ENCODE measurements around the gene KLHL28. TPM values are rescaled to one million over a fixed set of nuclear protein-coding genes. Genes with fewer than 3 reads are reported as not detected.

KLHL28 gene
- total and polyA plus RNA-seq, 5 experiments from 2014 or later, result 39.5 to 53.9 (median 41.2) TPM

DNA sequence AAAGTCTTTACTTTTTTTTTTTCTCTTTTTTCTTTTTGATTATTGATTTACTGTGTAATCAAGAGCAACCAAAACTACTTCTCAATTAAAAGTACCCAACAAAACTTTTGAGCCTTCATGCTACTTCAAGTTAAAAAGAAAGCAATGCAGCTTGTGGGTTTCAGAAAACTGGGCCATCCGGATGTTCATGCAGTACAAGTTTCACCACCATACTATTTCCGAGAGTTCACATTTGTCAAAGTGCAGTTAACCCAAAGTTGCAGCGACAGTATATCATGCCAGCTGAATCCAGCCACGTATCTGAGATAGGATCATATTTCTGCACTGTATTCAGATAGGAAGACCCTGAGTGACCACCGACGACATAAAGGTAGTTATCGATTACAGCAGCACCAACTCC lies 33.0 kb downstream of the KLHL28 start:
- Mint-ChIP-seq H3K4me3 (no peak overlapping the region), H3K4me1 (peaks cover 0 to 20% (median 11%) of the 10 kb centered on the region in 4 donors), H3K27me3 (no peaks in the 10 kb centered on the region), H3K9me3 (no peaks in the 10 kb centered on the region), H3K36me3 (peaks cover 0 to 42% (median 5%) of the 10 kb centered on the region in 3 donors), H3K27ac (no peak overlapping the region)
- DNase-seq, result no peak
- POLR2A ChIA-PET, result no interaction called here
- ATAC-seq, result no peak

GRCh38 chr14:44914849-44915248 lies 46.9 kb downstream of the KLHL28 start:
- POLR2A ChIA-PET, result no interaction called here
- Mint-ChIP-seq H3K4me3 (no peak overlapping the region), H3K36me3 (peaks cover 0 to 4% (median 2%) of the 10 kb centered on the region in 3 donors), H3K27me3 (peaks cover 20 to 30% (median 24%) of the 10 kb centered on the region in 5 donors), H3K4me1 (peaks cover 0 to 8% (median 7%) of the 10 kb centered on the region in 4 donors), H3K27ac (no peak overlapping the region), H3K9me3 (peaks cover 0 to 7% (median 0%) of the 10 kb centered on the region in 9 donors)
- no peak for DNase-seq
- ATAC-seq, result no peak

GRCh38 chr14:44912041-44912869 lies 49.5 kb downstream of the KLHL28 start:
- Mint-ChIP-seq H3K36me3 (peaks cover 0 to 4% (median 2%) of the 10 kb centered on the region in 3 donors), H3K27ac (no peak overlapping the region), H3K4me1 (peaks cover 0 to 8% (median 7%) of the 10 kb centered on the region in 4 donors), H3K9me3 (peaks cover 0 to 7% (median 0%) of the 10 kb centered on the region in 9 donors), H3K4me3 (peak overlapping the region in 7 of 10 donors; percentile 12 to 66 (median 56)), H3K27me3 (peaks cover 22 to 37% (median 27%) of the 10 kb centered on the region in 5 donors)
- DNase-seq (peak in 2 of 10 donors; percentile 5 to 8), ATAC-seq (peak; percentile 40 to 72)
- POLR2A ChIA-PET, result interaction anchor here (1.3 kb wide), 1 partner anchor 15 kb away, joined by 6 read pairs; a partner anchor contains a TSS

DNA sequence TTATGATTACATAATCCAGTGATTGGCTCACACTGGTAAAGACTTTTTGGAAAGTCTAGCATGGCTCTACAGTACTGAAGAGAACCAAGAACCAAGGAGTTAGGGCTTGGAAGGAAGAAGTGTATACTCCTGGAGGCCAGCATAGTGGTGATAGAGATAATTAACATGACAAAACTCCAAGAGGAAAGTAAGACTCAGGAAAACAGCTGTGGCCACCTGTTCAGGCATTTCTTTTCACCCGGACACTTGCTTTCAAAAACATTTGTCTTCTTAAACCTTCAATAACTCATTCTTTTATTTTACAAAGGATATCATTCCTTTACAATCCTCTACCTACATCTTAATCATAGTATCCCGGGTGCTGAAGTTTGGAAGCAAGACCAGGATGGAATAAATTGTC lies 50.9 kb downstream of the KLHL28 start:
- ATAC-seq (no peak), DNase-seq (no peak)
- H3K27ac Mint-ChIP-seq, result no peak overlapping the region
- peaks cover 0 to 8% (median 7%) of the 10 kb centered on the region in 4 donors for H3K4me1 Mint-ChIP-seq
- peaks cover 22 to 37% (median 27%) of the 10 kb centered on the region in 5 donors for H3K27me3 Mint-ChIP-seq
- peak overlapping the region in 3 of 10 donors; percentile 23 to 66 (median 65) for H3K4me3 Mint-ChIP-seq
- POLR2A ChIA-PET, result no interaction called here
- H3K36me3 Mint-ChIP-seq, result peaks cover 2 to 4% (median 4%) of the 10 kb centered on the region in 3 donors
- peaks cover 0 to 7% (median 0%) of the 10 kb centered on the region in 9 donors for H3K9me3 Mint-ChIP-seq

- POLR2A ChIA-PET, result interaction anchor here (1.0 kb wide), 2 partner anchors 58 to 60 kb away, joined by 3 read pairs; partner anchors contain the start of genes KLHL28 and TOGARAM1
- H3K27me3 Mint-ChIP-seq, result no peaks in the 10 kb centered on the region
- DNase-seq (no peak), ATAC-seq (no peak)
- peaks cover 0 to 24% (median 0%) of the 10 kb centered on the region in 3 donors for H3K36me3 Mint-ChIP-seq
- peaks cover 4 to 29% (median 20%) of the 10 kb centered on the region in 4 donors for H3K4me1 Mint-ChIP-seq
- no peak overlapping the region for H3K4me3 Mint-ChIP-seq
- peaks cover 0 to 2% (median 0%) of the 10 kb centered on the region in 9 donors for H3K9me3 Mint-ChIP-seq
- peak overlapping the region in 1 of 10 donors; percentile 22 for H3K27ac Mint-ChIP-seq
These were observed 60.1 kb downstream of the KLHL28 start for GRCh38 chr14:44901696-44902095.

DNA sequence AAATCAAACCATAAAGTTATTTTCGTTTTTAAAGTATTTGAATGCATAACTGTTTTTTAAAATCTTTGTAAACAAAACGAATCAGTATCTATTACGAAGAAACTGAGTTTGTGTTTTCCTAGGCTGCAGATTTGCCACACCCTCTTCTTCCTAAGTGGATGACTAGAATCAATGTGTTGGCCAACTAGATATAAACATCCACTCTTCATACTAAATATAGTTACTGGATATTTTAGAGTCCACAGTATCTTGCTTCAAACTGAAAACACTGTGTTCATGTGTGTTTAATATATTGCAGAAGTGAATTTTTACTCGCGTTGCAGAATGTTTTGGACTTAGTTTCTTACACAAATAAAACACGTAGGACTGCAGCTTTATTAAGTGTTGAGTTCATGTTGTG lies 63.2 kb downstream of the KLHL28 start:
- peak overlapping the region; percentile 74 to 91 (median 86) for H3K4me3 Mint-ChIP-seq
- peaks cover 0 to 6% (median 0%) of the 10 kb centered on the region in 3 donors for H3K36me3 Mint-ChIP-seq
- DNase-seq (no peak), ATAC-seq (no peak)
- H3K27me3 Mint-ChIP-seq, result no peaks in the 10 kb centered on the region
- POLR2A ChIA-PET, result interaction anchor here (4.1 kb wide), 1 partner anchor 64 kb away, joined by 60 read pairs; the partner anchor contains the start of genes KLHL28 and TOGARAM1
- peaks cover 0 to 4% (median 0%) of the 10 kb centered on the region in 9 donors for H3K9me3 Mint-ChIP-seq
- H3K4me1 Mint-ChIP-seq, result peaks cover 4 to 33% (median 23%) of the 10 kb centered on the region in 4 donors
- H3K27ac Mint-ChIP-seq, result peak overlapping the region in 9 of 10 donors; percentile 72 to 96 (median 91)

DNA sequence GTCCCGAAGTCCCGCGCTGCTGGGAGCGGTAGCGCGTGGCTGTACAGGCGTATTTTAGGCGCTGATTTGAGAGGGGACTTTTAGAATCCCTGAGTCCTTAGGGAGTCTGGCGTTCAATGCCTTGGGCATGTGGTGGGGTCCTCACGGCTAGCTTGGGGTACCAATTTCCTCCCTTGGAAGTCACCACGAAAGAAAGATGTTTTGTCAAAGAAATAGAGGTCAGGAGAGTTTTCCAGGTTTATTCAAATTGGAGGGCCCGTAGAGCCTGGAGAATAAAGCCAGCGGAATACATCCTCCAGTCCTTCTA lies 63.9 kb downstream of the KLHL28 start:
- no peak for DNase-seq
- Mint-ChIP-seq H3K27me3 (no peaks in the 10 kb centered on the region), H3K9me3 (peaks cover 0 to 4% (median 0%) of the 10 kb centered on the region in 9 donors), H3K27ac (peak overlapping the region; percentile 72 to 96 (median 90)), H3K36me3 (peaks cover 0 to 2% (median 0%) of the 10 kb centered on the region in 3 donors), H3K4me1 (peaks cover 4 to 33% (median 23%) of the 10 kb centered on the region in 4 donors), H3K4me3 (peak overlapping the region; percentile 74 to 91 (median 86))
- POLR2A ChIA-PET, result interaction anchor here (0.6 to 4.1 kb wide), 2 partner anchors 65 to 391 kb away, joined by 4 to 60 read pairs; partner anchors contain the start of genes KLHL28 and TOGARAM1
- ATAC-seq, result no peak

GRCh38 chr14:44897041-44897844 lies 64.5 kb downstream of the KLHL28 start:
- peak overlapping the region; percentile 85 to 97 (median 93) for H3K4me3 Mint-ChIP-seq
- peaks cover 0 to 2% (median 0%) of the 10 kb centered on the region in 3 donors for H3K36me3 Mint-ChIP-seq
- POLR2A ChIA-PET, result interaction anchor here (0.6 to 4.1 kb wide), 5 partner anchors 16 to 356 kb away, joined by 5 to 60 read pairs (median 7); partner anchors contain the start of genes FKBP3, KLHL28, MIS18BP1 and PRPF39

DNA sequence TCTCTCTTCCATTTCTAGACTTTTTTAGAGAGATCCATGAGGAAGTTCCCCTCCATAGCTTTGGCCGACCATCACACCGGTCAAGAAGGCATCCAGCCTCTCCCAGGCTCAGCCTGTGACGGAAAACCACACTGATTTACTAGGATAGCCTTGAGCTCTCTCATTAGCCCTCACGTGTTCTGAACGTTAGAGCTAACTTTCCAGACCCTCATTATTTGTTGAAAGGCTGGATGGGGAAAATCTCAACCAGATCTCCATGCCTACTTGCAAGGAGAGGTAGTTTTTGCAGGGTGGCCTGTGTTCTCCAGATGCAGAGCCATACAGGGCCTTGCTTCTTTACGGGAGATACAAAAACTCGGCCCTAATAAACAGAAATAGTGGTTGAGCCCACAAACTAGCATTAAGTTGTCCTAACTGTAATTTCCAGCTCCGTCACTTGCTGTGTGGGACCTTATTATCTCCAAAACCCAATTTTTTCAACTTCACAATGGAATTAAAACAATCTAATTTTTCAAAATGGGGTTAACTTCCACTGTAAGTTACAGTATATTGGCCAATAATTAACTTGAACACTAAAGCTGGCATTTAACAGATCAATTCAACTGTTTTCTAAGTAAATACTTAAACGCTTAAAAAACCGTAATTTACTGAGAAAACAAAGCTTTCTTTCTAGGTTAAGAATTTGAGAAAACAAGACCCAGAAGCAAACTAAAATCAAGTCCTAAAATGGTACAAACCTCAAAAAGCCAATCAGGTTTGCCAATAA lies 65.3 kb downstream of the KLHL28 start:
- POLR2A ChIA-PET, result interaction anchor here (0.6 to 4.1 kb wide), 5 partner anchors 17 to 357 kb away, joined by 5 to 60 read pairs (median 7); partner anchors contain the start of genes FKBP3, KLHL28, MIS18BP1 and PRPF39
- Mint-ChIP-seq H3K36me3 (no peaks in the 10 kb centered on the region), H3K27ac (peak overlapping the region; percentile 89 to 98 (median 96)), H3K27me3 (peaks cover 0 to 4% (median 0%) of the 10 kb centered on the region in 5 donors), H3K4me1 (peaks cover 4 to 27% (median 23%) of the 10 kb centered on the region in 4 donors), H3K4me3 (peak overlapping the region; percentile 85 to 97 (median 93)), H3K9me3 (peaks cover 0 to 4% (median 0%) of the 10 kb centered on the region in 9 donors)
- ATAC-seq, result no peak
- no peak for DNase-seq

More at GRCh38 chr14:44897041-44897844, 64.5 kb downstream of the KLHL28 start:
- ATAC-seq, result peak; percentile 93 to 96
- Mint-ChIP-seq H3K4me1 (peaks cover 4 to 33% (median 23%) of the 10 kb centered on the region in 4 donors), H3K9me3 (peaks cover 0 to 4% (median 0%) of the 10 kb centered on the region in 9 donors), H3K27ac (peak overlapping the region; percentile 89 to 98 (median 96)), H3K27me3 (no peaks in the 10 kb centered on the region)
- DNase-seq, result peak; percentile 88 to 99 (median 94)

DNA sequence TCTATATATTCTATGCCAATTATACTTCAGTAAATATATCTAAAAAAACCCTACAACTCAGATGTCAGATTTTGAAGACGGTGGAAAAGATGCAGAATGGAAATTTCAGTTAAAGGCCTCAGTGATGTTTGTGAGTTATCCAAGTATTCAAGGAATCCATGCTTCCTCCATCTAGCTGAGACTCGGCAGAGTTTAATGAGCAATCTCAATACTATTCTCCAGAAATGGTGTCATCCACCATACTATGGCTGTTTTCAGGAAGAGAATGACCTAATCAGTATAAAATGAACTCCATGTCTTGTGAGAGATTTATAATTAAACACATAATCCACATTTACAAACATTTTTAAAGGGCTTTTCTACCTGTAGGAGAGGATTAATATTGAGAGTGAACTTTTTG lies 66.0 kb downstream of the KLHL28 start:
- POLR2A ChIA-PET, result interaction anchor here (1.8 to 4.1 kb wide), 2 partner anchors 67 to 188 kb away, joined by 5 to 60 read pairs; partner anchors contain the start of genes KLHL28, PRPF39 and TOGARAM1
- no peak for ATAC-seq

DNA sequence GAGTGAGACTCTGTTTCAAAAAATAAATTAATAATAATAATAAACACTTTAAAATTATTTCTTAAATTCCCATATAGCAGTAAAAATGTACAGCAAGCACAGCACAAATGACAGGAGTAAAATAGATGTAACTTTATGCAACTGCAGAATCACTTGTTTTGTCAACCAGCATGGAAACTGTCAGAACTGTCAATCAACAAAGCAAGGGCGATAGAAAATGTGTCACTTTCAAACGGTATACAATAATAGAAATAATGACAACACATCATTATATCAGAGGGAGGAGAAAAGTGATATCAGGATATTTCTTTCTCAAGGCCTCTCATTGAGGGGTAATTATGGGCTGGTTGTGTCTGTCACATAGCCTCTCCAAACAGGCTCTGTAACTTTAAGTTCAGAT lies 68.2 kb downstream of the KLHL28 start:
- Mint-ChIP-seq H3K27me3 (peaks cover 0 to 4% (median 0%) of the 10 kb centered on the region in 5 donors), H3K27ac (no peak overlapping the region), H3K36me3 (peaks cover 0 to 3% (median 0%) of the 10 kb centered on the region in 3 donors), H3K4me3 (no peak overlapping the region), H3K9me3 (peaks cover 0 to 4% (median 0%) of the 10 kb centered on the region in 9 donors), H3K4me1 (peaks cover 4 to 18% (median 12%) of the 10 kb centered on the region in 4 donors)
- DNase-seq (no peak), ATAC-seq (no peak)
- POLR2A ChIA-PET, result no interaction called here

More for the DNA sequence above, 66.0 kb downstream of the KLHL28 start:
- Mint-ChIP-seq H3K27ac (peak overlapping the region in 5 of 10 donors; percentile 2 to 93 (median 48)), H3K9me3 (peaks cover 0 to 4% (median 0%) of the 10 kb centered on the region in 9 donors), H3K27me3 (peaks cover 0 to 4% (median 0%) of the 10 kb centered on the region in 5 donors), H3K36me3 (no peaks in the 10 kb centered on the region), H3K4me1 (peaks cover 4 to 26% (median 22%) of the 10 kb centered on the region in 4 donors), H3K4me3 (peak overlapping the region in 1 of 10 donors; percentile 31)
- no peak for DNase-seq
